Peyer's patch (tissue), 4 donors: ENCODE data around the gene IFFO2. TPM values are rescaled to one million over a fixed set of nuclear protein-coding genes. Genes with fewer than 3 reads are reported as not detected.

Source experiments
- DNase-seq, 3 donors: peaks; one replicate each; pipeline ENCODE4 v3.0.0-alpha.2; 2017 to 2019
- H3K27ac ChIP-seq, 4 donors: fragments of 200-600 bp; sonication (generic); one replicate each; pipeline ENCODE4 v1.5.1; 2016 to 2019
- H3K27me3 ChIP-seq, 2 donors: fragments of 200-600 bp; sonication (generic); one replicate each; pipeline ENCODE4 v1.5.1; 2019
- H3K36me3 ChIP-seq, 3 donors: fragments of 200-600 bp; sonication (generic); one replicate each; pipeline ENCODE4 v1.5.1; 2016 to 2019
- H3K4me1 ChIP-seq, 4 donors: fragments of 200-600 bp; sonication (generic); one replicate each; pipeline ENCODE4 v1.5.1; 2016 to 2019
- H3K4me3 ChIP-seq, 4 donors: fragments of 200-600 bp; sonication (generic); 1 replicate in 3 of 4; 2 replicates in 1 of 4; pipeline ENCODE4 v1.5.1; 2016 to 2019; ENCODE audit warnings: mild to moderate bottlenecking in 1 of 4
- H3K9me3 ChIP-seq, 4 donors: fragments of 200-600 bp; sonication (generic); one replicate each; pipeline ENCODE4 v1.5.1; 2016 to 2019; ENCODE audit warnings: mild to moderate bottlenecking in 1 of 4
- CTCF ChIP-seq, 6 experiments: fragments of 450-650 bp in 4 of 6; fragments of 200-600 bp in 2 of 6; sonication (generic) in 1 of 6; IDR thresholded peaks; one replicate each; pipeline ENCODE4 v1.5.1; 2017 to 2019; ENCODE audit warnings: antibody characterized with exemption in 6 of 6, mild to moderate bottlenecking in 3 of 6, moderate library complexity in 1 of 6
- POLR2A ChIP-seq, 2 donors: fragments of 450-650 bp; IDR thresholded peaks; one replicate each; pipeline ENCODE4 v1.5.1; 2017; ENCODE audit warnings: antibody characterized with exemption in 2 of 2, mild to moderate bottlenecking in 2 of 2, moderate library complexity in 2 of 2
- total RNA-seq, 4 donors: library from RNA; depleted of rRNA; stranded (reverse); fragments of >200 nt; gene quantifications; one replicate each; pipeline ENCODE4 v1.1.0, GENCODE V29; 2016

The IFFO2 gene
- total RNA-seq, 4 donors from 2014 or later, result 1.9 to 14.9 (median 3.8) TPM

- H3K4me3 ChIP-seq, result no peak overlapping the region
- H3K9me3 ChIP-seq, result peaks cover 0 to 4% (median 0%) of the 10 kb centered on the region in 4 donors
- no peaks in the 10 kb centered on the region for H3K4me1 ChIP-seq
- no peaks in the 10 kb centered on the region for H3K27me3 ChIP-seq
- H3K36me3 ChIP-seq, result no peaks in the 10 kb centered on the region
- H3K27ac ChIP-seq, result no peak overlapping the region
- no peak for DNase-seq
- no peak for TF ChIP-seq POLR2A (IDR thresholded peaks at IDR 0.05)
- no peak for TF ChIP-seq CTCF (IDR thresholded peaks at IDR 0.05)
Measured at GRCh38 chr1:18998016-18998724, 41.7 kb upstream of the IFFO2 start.

GRCh38 chr1:18997508-18997907 is 41.0 kb upstream of the IFFO2 start:
- Histone ChIP-seq H3K9me3 (peaks cover 0 to 4% (median 0%) of the 10 kb centered on the region in 4 donors), H3K4me1 (no peaks in the 10 kb centered on the region), H3K4me3 (no peak overlapping the region), H3K27me3 (no peaks in the 10 kb centered on the region), H3K27ac (no peak overlapping the region), H3K36me3 (no peaks in the 10 kb centered on the region)
- TF ChIP-seq CTCF (IDR thresholded peaks at IDR 0.05) (no peak), POLR2A (IDR thresholded peaks at IDR 0.05) (no peak)
- no peak for DNase-seq

GRCh38 chr1:18996548-18997177 is 40.2 kb upstream of the IFFO2 start:
- no peak for DNase-seq
- Histone ChIP-seq H3K36me3 (no peaks in the 10 kb centered on the region), H3K27me3 (no peaks in the 10 kb centered on the region), H3K4me1 (no peaks in the 10 kb centered on the region), H3K4me3 (no peak overlapping the region), H3K9me3 (peaks cover 0 to 4% (median 0%) of the 10 kb centered on the region in 4 donors), H3K27ac (no peak overlapping the region)
- no peak for TF ChIP-seq CTCF (IDR thresholded peaks at IDR 0.05)
- TF ChIP-seq POLR2A (IDR thresholded peaks at IDR 0.05), result no peak

- Histone ChIP-seq H3K9me3 (no peaks in the 10 kb centered on the region), H3K4me3 (no peak overlapping the region), H3K27me3 (no peaks in the 10 kb centered on the region), H3K27ac (no peak overlapping the region), H3K36me3 (no peaks in the 10 kb centered on the region), H3K4me1 (no peaks in the 10 kb centered on the region)
- DNase-seq, result no peak
- TF ChIP-seq CTCF (IDR thresholded peaks at IDR 0.05) (no peak), POLR2A (IDR thresholded peaks at IDR 0.05) (no peak)
Measured at GRCh38 chr1:18994381-18994780, 37.9 kb upstream of the IFFO2 start.

GRCh38 chr1:18992646-18993045 is 36.2 kb upstream of the IFFO2 start:
- TF ChIP-seq POLR2A (IDR thresholded peaks at IDR 0.05), result no peak
- no peak for TF ChIP-seq CTCF (IDR thresholded peaks at IDR 0.05)

More at GRCh38 chr1:18992646-18993045, 36.2 kb upstream of the IFFO2 start:
- H3K36me3 ChIP-seq, result no peaks in the 10 kb centered on the region
- no peak overlapping the region for H3K4me3 ChIP-seq
- no peaks in the 10 kb centered on the region for H3K4me1 ChIP-seq
- DNase-seq, result no peak
- no peak overlapping the region for H3K27ac ChIP-seq
- no peaks in the 10 kb centered on the region for H3K9me3 ChIP-seq
- no peaks in the 10 kb centered on the region for H3K27me3 ChIP-seq
